22Rv1 (cell line): ENCODE data around the gene CTU2.

Experiments used
- H3K27ac ChIP-seq: fragments of 450-650 bp; 2 replicates; pipeline ENCODE4 v1.5.1; 2017
- CTCF ChIP-seq: fragments of 450-650 bp; IDR thresholded peaks from 2 replicates; pipeline ENCODE4 v1.5.1; 2017; ENCODE audit warnings: mild to moderate bottlenecking
- ZFX ChIP-seq: fragments of 450-650 bp; IDR thresholded peaks from 2 replicates; pipeline ENCODE4 v1.6.1; 2017; ENCODE audit warnings: antibody characterized with exemption, borderline replicate concordance

CTU2 gene

GRCh38 chr16:88721815-88722755 is 15.8 kb downstream of the CTU2 start:
- TF ChIP-seq ZFX (no peak), CTCF (no peak)
- no peak overlapping the region for H3K27ac ChIP-seq

- H3K27ac ChIP-seq: no peak overlapping the region
- TF ChIP-seq ZFX (no peak), CTCF (no peak)
Measured at GRCh38 chr16:88722784-88723506, 16.6 kb downstream of the CTU2 start.

GRCh38 chr16:88723507-88723887 is 17.2 kb downstream of the CTU2 start:
- TF ChIP-seq CTCF: no peak
- TF ChIP-seq ZFX: no peak
- H3K27ac ChIP-seq: no peak overlapping the region

- TF ChIP-seq CTCF (no peak), ZFX (no peak)
- H3K27ac ChIP-seq: no peak overlapping the region
Measured at GRCh38 chr16:88723911-88724310, 17.6 kb downstream of the CTU2 start.

- TF ChIP-seq CTCF (no peak), ZFX (no peak)
- H3K27ac ChIP-seq: no peak overlapping the region
Measured at GRCh38 chr16:88724855-88725555, 18.7 kb downstream of the CTU2 start.

GRCh38 chr16:88725609-88726407 is 19.5 kb downstream of the CTU2 start:
- no peak for TF ChIP-seq ZFX
- no peak for TF ChIP-seq CTCF

More at GRCh38 chr16:88725609-88726407, 19.5 kb downstream of the CTU2 start:
- no peak overlapping the region for H3K27ac ChIP-seq
